Inferior parietal cortex (tissue), 1 donor: Measurements from ENCODE around the gene MECP2.
"Not testable (repeated sequence)": the region's sequence is repeated elsewhere in the genome, so short reads cannot be mapped to it uniquely, and the experiment has no call there.

Source experiments
- DNase-seq: peaks from one replicate; pipeline ENCODE4 v3.0.0-alpha.2; 2016; ENCODE audit errors: extremely low spot score

MECP2 gene

GRCh38 chrX:154097589-154098541 lies at the start of gene MECP2:
Gene MECP2 (minus strand): TSS chrX:154097717.
- peak; percentile 85 for DNase-seq

DNA sequence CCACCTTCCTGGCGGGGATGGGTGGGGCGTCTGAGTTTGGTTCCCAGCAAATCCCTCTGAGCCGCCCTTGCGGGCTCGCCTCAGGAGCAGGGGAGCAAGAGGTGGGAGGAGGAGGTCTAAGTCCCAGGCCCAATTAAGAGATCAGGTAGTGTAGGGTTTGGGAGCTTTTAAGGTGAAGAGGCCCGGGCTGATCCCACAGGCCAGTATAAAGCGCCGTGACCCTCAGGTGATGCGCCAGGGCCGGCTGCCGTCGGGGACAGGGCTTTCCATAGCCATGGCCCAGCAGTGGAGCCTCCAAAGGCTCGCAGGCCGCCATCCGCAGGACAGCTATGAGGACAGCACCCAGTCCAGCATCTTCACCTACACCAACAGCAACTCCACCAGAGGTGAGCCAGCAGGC lies 46.5 kb upstream of the MECP2 start, which contains the start of gene OPN1LW:
OPN1LW (plus strand) TSS at position 234 of the 400 bp plus-strand sequence; CDS start at position 275, 41 bp downstream.
- not testable (repeated sequence) for DNase-seq

DNA sequence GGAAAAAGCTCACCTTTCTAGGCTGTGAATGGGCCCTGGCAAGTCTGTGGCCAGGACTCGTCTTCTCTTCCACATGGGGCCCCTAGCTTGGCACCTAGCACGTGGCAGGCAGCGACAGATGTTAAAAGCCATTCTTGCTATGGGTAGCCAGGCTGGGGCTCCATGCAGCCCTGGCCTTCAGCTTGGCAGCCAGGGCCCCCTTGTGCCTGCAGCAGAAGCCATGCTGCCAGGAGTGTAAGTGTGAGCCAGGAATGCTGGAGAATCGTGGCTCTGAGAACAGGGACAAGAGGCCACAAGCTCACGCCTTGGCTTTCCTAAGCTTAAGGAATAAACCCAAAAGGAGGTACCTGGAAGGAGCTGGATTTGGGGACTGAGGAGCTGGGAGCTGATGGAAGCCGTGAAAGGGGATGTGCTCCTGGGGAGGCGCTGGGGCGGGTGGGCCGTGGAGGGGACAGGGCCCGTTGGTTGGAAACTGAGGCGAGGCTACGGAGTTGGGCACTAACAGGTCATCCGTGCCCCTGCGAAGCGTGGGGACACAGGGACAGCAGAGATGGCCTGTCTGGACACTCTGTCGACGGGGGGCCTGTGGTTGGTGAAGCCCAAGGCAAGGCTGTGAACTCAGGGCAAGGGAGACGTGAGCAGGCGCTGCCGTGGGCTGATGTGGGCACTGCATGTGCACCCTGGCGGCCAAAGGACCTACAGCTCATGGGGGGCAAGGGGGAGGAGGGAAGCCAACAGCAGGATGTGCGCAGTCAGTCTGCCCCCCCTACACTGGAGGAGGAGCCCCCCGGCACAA lies 45.6 kb upstream of the MECP2 start:
- DNase-seq: no peak

DNA sequence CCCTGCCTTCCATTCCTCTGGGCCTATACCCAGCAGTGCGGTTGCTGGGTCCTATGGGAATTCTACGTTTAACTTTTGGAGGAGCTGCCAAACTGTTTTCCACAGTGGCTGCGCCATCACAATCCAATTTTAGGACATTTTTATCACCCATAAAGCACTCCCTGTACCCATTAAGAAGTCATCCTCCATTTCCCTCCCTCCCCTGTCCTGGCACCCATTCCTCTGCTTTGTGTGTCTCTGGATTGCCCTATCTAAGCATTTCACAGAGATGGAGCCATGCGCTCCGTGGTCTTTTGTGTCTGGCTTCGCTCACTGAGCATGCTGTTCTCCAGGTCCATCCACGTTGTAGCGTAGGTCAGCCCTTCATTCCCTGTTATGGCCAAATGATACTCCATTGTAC lies 44.9 kb upstream of the MECP2 start:
- DNase-seq: no peak

DNA sequence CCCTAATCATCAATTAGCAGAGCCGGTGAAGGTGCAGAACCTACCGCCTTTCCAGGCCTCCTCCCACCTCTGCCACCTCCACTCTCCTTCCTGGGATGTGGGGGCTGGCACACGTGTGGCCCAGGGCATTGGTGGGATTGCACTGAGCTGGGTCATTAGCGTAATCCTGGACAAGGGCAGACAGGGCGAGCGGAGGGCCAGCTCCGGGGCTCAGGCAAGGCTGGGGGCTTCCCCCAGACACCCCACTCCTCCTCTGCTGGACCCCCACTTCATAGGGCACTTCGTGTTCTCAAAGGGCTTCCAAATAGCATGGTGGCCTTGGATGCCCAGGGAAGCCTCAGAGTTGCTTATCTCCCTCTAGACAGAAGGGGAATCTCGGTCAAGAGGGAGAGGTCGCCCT lies 43.2 kb upstream of the MECP2 start:
- no peak for DNase-seq

- DNase-seq: no peak
Measured at GRCh38 chrX:154140206-154140605, 42.7 kb upstream of the MECP2 start.

DNA sequence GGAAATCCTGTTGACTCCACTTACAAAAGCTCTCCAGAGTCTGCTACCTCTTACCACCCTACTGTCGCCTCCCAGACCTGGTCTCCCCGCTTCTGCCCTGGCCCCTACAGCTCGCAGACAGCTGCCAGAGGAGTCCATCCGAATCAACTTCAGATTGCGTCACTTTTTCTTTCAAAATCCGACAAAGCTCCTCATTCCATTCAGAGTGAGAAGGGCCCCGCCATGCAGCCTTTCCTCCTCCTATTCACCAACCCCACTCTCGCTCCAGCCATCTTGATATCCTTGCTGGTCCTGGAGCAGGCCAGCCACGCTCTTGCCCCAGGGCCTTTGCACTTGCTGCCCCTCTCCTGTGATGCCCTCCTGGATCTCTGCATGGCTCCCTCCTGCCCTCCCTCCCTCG lies 41.3 kb upstream of the MECP2 start:
- DNase-seq: no peak

GRCh38 chrX:154136627-154137161 lies 39.2 kb upstream of the MECP2 start:
- DNase-seq: peak; percentile 36

GRCh38 chrX:154135458-154136229 lies 38.1 kb upstream of the MECP2 start:
- DNase-seq: no peak

DNA sequence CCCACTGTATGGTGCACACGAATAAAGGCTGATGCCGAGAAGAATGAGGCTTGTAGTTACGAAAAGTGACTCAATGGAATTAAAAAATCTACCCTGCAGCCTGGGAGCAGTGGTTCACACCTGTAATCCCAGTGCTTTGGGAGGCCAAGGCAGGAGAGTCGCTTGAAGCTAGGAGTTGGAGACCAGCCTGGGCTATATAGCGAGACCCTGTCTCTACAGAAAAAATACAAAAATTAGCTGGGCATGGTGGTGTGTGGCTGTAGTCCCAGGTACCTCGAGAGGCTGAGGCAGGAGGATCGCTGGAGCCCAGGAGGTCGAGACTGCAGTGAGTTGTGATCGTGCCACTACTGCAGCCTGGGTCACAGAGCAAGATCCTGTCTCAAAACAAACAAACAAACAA lies 34.8 kb upstream of the MECP2 start:
- DNase-seq: no peak

DNA sequence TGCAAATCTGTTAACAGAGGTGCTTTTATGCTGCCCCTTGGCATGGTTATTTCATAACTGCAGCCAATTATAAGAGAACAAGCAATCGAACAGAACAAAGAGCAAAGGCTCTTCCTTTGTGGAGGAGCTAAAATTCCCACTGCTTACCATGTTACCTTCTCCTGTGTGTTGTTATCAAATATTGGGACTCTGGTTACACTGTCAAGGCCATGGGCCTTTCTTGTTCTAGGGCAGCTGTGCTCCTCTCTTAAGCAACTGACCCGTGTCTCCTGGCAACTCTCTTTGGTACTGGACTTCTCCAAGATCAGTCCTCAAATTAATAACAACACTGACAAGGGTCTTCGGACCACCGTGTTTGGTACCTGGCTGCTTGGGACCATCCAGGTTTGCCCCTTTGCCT lies 34.4 kb upstream of the MECP2 start:
- no peak for DNase-seq

- DNase-seq: no peak
Measured at GRCh38 chrX:154126101-154126500, 28.6 kb upstream of the MECP2 start.

DNA sequence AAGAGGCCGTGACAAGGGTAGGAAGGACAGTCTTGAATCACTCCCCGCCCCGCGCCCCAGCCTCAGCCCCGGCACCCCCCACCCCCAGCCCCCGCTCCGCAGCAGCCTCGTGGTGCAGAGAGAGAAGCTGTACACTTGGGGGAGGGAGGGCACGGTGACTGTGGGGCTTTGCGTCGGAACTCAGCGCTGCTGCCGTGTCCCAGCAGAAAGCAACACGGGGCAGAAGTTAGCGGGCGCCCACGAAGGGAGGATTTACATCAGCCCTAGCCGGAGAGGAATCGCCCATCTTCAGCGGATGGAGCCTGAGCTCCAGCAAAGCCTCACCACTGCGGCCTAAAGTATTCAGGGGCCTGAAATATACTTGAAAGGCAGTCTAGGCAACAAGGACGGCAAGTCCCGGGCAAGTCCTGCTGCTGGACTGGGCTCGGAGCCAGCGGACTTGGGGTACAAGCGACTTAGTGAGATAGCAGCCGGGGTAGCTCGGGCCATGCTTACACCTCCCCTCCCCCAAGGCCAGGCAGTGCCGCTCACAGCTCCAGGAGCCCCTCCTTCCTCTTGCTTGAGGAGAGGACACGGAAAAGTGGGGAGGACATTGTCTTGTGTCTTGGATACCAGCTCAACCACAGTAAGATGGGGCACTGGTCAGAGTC lies 28.0 kb upstream of the MECP2 start:
- no peak for DNase-seq

GRCh38 chrX:154123241-154124219 lies 26.0 kb upstream of the MECP2 start:
- peak; percentile 2 for DNase-seq

DNA sequence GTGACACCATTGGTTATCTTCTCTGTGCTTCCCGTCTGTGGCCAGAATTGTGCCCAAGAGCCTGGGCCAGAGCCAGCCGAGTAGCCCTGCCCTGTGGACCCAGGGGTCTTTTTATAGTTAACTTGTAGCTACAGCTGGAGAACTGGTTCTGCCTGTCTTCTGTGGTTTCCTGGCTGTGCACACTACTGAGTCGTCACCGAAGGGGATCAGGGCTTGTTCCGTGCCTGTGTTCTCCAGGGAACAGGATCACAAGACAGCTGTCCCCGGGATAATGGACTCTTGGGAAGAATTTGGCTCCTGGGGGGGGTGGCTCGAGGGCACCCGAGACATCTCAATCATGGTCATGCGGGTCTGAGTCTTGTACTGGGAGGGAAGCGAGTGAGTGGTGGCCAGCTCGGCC lies 24.4 kb upstream of the MECP2 start:
- DNase-seq: no peak

GRCh38 chrX:154121207-154121606 lies 23.7 kb upstream of the MECP2 start:
- no peak for DNase-seq

DNA sequence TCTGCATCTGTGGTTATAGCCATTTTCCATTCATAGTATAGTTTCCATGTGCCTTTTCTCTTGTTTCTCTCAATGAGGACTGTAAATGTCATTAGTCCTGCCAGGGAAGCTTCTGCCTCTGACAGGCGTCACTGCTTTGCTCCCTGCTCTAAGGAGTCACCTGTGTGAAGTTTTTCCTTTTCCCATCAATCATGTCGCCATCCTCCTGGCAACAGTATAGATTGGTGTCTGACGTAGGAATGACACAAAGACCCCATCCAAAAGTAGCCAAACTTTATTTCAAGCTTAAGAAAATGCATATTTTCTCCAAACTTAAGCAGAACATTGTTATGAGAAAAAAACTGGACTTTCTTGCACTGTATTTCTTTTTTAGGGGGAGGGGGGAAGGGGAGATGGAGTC lies 23.1 kb upstream of the MECP2 start:
- no peak for DNase-seq

- no peak for DNase-seq
Measured at GRCh38 chrX:154117566-154117965, 20.0 kb upstream of the MECP2 start.

GRCh38 chrX:154116426-154117211 lies 19.1 kb upstream of the MECP2 start:
- no peak for DNase-seq
